Activated effector memory CD4-positive, alpha-beta T cell treated with anti-CD3 and anti-CD28 coated beads, Interleukin-2, amount 50 U/mL, for 16 hours (primary cell): Measurements from ENCODE around the gene SH3D19.
"Not testable (repeated sequence)": the region's sequence is repeated elsewhere in the genome, so short reads cannot be mapped to it uniquely, and the experiment has no call there.

Experiments used
- DNase-seq: peaks from one replicate; pipeline ENCODE4 v3.0.0-alpha.2; 2020

The SH3D19 gene

DNA sequence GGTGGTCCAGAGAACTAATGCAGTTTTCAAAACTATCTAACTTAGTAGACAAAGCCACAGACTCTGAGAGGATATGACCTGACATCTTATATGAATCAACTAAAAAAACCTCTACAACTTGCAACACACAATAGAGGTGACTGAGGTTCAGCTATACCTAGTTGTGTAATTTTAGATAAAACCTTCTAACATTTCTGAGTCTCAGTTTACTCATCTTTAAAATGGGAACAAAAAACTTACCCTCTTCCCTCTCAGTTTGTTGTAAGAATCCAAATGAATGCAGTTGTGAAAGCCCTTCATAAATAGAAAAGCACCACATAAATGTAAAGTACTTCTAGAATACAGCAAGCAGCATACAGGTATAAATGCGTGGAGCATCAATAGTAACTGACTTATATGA, 5.9 kb downstream of the SH3D19 start:
- DNase-seq = no peak

DNA sequence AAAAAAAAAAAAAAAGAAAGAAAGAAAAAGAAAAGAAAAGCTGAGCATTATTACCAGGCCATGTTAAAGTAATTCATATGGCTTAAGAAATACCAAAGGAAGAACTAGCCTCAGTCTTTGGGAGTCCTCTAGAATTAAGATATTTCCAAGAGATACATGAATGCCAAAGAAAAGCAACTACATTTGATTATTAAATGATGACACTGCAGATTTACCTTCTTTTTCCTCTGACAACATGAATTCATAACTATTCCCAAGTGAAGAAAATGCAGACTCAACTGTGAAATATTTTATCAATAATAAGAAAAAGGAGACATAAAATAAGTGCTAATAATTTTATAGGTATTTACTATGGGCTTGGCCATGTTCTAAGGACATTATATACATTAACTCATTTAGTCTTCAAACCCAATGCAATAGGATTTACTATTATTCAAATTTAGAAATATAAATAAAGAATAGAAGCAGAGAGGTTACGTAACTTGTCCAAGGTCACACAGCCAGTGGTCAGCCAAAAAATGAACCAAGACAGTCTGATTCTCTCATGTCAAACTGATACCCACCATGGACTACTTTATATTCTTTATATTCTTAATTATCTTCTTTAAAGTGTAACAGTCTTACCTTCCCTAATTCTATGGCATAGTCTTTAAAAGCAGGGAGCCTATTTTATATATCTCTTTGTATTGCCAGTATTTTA, 6.9 kb downstream of the SH3D19 start:
- no peak for DNase-seq

DNA sequence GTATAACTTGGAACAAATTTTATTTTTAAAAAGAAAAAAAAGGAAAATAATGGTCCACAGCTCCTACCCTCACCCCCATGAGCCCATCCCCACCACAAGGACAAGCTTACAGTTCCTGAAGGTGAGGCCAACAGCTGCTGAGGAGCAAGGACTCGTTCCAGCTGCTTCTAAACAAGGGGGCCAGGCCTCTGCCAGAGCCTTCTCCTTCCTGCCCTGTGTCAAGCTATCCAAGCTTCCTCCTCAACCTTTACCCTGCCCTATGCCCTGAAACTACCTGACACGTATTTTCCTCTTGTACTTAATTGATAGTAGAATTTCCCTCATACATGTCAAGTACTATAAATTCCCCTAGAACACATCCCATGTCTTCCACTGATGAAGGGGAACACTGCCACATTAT, 8.8 kb downstream of the SH3D19 start:
- no peak for DNase-seq

DNA sequence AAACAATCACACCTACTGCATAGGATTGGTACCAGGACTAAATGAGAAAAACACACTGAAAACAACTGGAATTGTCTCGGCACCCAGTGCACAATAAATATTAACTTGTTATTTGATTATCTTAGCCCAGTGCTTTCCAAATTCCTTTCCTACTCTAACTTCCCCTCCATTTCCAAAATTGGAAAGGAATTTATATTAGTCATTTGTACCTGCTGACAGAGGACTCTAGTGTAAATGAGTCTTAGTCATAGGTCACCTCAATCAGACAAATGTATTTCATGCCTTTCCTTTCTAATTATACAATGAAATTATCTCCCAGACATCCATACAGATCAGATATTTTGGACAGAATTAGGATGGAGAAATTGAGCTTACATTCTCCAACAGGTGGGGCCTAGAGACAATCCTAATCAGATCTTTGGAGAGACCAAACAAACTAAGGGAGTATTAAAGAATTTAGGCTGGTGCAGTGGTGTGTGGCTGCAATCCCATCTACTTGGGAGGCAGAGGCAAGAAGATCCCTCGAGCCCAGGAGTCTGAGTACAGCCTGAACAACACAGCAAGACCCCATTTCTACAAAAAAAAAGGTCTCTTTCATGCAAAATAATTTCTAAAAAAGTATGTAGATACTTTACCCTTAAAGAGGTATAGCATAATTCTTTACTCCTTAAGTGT, 10.1 kb downstream of the SH3D19 start:
- no peak for DNase-seq

DNA sequence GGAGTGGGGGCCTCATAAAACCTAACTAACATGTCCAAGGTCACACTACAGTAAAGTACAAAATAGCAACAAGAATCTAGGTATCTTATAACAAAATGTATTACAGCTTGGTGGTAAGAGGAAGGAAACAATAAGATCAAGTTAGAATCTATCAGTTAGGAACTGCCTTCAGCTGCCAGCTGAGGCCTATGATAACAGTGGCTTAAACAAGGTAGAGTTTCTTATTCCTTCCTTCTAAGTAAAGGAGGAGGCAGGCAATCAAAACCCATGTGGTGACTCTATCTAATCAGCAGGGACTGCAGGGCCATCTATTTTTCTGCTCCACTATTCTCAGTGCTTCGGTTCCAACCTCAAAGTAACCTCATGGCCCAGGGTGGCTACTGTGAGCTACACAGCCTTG, 10.9 kb downstream of the SH3D19 start:
- no peak for DNase-seq

DNA sequence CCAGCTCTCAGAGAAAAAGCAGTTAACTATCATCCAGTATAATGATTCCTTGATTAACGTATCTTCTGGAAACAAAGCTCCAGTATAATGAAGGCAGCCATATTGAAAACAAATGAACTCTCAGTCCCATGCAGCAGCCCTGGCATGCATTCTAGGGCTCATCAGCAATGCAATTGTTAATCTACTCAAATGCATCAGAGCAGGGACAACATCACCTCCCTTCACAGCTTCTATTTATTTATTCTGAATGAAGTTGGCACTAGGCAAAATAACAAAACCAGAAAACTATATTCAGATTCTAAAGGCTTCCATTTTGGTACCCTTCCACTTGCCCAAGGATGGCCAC, 11.4 kb downstream of the SH3D19 start:
- DNase-seq = no peak

DNA sequence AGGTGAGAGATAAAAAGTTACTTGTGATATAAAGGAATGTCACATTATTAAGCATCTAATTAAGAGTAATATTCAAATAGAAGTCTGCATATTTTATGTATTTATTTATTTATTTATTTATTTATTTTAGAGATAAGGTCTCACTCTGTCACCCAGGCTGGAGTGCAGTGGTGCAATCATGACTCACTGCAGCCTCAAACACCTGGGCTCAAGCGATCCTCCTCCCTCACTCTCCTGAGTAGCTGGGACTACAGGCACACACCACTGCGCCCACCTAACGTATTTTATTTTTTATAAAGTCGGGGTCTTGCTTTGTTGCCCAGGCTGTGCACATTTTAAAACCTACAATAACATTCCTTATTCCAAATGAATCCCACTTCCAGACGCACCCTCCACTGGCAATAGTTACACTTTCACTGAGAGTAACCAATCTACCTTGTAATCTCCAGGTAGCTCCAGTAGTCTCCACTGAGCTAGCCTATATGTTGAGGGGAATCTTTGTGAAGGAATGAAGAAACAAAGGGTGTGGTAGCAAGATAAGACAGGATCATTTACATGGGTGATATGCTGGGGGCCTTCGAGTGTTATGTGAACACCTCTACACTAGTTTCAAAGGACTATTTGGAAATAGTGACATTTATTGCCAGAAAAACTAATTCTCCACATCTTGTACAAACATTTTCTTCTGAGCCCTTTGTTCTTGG, 11.9 kb downstream of the SH3D19 start:
- no peak for DNase-seq

DNA sequence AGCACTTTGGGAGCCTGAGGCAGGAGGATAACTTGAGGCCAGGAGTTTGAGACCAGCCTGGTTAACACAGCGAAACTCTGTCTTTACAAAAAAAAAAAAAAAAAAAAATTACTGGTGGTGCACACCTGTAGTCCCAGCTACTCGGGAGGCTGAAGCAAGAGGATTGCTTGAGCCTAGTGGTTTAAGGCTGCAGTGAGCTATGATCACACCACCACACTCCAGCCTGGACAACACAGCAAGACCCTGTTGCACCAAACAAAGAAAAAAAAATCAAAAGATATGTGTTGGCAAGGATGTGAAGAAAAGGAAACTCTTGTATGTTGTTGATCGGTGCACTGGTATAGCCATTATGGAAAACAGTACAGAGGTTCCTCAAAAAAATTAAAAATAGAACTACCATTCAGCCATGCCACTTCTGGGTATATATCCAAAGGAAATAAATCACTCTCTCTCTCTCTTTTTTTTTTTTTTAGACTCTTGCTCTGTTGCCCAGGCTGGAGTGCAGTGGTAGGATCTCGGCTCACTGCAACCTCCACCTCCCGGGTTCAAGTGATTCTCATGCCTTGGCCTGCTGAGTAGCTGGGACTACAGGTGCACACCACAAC, 15.2 kb downstream of the SH3D19 start:
- DNase-seq = no peak

DNA sequence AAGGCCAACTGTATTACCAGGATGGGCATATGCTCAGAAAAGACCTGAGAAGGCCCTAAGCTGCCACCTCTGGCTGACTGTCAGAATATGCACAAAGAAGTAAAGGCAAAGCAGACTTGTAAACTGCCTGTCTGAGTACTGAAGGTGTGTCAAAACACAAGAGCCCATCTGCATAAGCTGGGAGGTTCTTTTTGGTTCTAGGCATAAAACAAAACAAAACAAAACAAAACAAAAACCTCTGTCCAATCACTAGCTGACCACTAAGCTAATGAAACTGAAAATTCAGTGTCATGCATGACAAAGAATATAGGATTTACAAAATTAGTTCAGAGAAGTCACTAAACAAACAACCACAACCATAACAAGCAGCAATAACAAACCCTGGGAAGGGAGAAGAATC, 20.6 kb downstream of the SH3D19 start:
- no peak for DNase-seq

DNA sequence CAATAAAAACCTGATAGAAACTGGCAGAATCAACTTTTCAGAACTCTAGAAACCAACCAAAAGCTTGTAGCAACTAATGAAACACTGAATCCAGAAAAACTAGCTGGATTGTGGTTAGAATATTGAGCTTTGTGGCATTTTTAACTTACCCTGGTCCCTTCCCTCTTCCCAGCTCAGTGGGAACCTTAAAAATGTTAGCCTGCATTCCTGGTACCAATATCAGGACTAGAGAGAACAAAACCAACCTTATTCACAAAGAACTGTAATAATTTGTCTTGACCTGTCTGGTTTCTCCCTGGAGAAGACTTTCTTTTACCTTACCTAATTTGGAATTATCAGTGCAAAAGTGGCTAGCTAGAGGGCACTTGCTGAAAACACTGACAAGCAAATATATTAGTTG, 21.2 kb downstream of the SH3D19 start:
- DNase-seq = no peak

DNA sequence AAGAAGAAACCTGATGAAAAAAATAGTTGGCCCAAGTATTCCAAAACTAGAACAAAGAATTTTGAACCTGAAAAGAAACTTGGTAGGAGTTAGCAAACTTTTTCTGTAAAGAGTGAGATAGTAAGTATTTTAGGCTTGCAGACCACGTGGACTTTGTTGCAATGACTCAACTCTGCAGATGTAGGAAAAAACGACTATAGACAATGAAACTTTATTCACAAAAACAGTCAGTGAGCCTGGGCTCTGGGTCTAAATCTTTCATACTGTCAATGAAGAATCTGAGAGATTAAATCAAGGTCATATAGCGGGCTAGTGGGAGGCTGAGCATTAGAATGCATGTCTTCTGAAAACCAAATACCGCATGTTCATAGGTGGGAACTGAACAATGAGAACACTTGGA, 23.0 kb downstream of the SH3D19 start:
- no peak for DNase-seq

DNA sequence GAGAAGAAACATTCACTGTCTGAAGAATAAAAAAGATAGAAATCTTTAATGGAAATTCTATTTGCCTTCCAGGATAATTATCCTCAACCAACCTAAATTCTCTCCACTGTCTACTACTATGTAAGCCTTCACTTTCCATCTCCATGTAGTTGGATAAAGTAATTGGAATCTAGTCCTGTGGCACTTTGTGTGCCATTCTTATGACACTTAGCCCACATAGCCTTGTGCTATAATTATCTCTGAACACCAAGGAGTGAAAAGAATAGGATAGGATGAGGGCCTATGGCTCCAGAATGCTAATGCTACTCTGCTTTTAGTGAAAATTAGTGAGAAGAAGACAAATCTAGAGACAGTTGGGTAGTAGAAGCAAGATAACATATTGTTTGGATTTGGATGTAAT, 28.2 kb downstream of the SH3D19 start:
- DNase-seq = no peak

DNA sequence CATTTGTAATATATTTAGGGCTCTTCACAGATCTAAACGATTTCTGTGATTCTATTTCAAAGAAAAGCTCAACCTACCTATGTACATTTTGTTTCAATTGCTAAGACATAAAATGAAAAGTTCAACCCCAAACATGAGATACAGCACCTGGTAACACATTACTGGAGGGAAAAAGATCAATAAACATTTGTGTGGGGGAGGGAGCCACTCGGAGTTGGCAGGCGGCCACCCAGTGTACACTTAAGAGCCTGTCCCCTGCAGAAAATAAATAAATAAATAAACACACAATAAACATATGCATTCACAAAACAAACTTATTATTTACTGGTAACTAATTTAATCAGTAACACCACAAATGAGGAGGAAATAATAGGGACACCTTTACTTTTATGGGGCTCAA, 29.2 kb downstream of the SH3D19 start:
- DNase-seq = no peak

DNA sequence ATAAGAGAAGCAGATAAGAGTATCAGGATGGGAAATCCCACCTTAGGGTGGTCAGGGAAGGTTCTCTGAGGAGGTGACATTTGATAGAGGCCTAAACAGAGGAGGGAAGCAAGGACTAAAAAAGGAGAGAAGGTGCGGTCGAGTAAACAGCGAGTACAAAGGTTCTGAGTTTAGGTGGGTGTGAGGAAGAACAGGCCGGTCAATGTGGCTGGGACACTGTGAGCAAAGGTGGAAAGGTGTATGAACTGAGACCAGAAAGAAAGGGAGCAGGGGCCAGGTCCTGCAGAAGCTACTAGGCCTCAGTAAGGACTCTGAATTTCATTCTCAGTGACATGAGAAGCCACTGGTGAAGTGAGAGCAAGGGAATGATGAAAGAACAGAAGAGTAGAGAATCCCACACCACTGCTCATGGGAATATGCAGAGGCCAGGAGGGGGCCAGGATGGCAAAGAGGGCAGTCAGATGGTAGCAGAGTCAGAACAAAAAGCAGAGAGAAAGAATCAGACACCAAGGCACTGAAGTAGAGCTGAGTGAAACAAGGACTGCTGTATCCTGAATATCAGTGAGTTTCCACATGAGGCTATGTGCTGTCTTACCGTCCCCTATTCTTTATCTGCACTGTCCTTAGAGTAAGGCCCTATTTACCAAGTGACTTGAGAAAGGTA, 30.4 kb downstream of the SH3D19 start:
- no peak for DNase-seq

DNA sequence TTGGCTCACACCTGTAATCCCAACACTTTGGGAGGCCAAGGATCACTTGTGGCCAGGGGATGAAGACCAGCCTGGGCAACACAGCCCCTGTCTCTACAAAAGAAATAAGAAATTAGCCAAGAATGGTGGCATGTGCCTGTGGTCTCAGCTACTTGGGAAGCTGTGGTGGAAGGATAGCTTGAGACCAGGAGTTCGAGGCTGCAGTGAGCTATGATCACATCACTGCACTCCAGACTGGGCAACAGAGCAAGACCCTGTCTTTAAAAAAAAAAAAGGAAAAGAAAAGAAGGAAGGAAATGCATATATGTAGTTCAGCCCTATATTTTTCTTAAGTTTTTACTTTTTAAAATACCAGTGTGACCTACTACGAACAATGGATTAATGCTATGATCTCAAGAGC, 33.4 kb downstream of the SH3D19 start:
- no peak for DNase-seq

DNA sequence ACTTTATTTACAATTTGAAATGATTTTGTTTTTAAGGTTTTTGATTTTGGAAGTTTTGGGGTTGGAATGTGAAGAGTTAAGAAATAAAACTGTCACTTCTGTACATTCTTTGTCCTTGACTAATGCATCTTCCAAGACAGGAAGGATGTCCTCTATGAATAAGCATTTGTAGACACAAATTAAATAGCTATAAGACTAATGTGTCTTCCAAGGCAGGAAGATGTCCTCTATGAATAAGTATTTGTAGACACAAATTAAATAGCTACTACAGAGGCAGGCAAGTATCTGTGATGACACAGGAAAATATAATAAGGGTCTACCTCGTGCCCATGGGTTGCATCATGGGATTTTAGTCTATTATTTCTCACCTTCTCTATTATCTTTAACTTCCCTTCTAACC, 33.9 kb downstream of the SH3D19 start:
- no peak for DNase-seq

DNA sequence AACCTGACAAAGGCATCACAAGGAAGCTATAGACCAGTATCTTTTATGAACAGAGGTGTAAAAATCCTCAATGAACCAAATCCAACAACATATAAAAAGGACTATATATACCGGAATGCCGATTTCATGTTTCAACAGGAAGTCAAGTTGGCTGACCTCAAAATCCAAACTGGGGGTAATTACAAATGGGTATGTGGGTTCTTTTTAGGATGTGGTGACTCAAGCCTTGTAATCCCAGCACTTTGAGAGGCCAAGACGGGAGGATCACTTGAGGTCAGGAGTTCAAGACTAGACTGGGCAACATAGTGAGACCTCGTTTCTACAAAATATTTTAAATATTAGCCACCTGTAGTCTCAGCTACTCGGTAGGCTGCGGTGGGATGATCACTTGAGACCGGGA, 38.0 kb downstream of the SH3D19 start:
- DNase-seq = no peak

DNA sequence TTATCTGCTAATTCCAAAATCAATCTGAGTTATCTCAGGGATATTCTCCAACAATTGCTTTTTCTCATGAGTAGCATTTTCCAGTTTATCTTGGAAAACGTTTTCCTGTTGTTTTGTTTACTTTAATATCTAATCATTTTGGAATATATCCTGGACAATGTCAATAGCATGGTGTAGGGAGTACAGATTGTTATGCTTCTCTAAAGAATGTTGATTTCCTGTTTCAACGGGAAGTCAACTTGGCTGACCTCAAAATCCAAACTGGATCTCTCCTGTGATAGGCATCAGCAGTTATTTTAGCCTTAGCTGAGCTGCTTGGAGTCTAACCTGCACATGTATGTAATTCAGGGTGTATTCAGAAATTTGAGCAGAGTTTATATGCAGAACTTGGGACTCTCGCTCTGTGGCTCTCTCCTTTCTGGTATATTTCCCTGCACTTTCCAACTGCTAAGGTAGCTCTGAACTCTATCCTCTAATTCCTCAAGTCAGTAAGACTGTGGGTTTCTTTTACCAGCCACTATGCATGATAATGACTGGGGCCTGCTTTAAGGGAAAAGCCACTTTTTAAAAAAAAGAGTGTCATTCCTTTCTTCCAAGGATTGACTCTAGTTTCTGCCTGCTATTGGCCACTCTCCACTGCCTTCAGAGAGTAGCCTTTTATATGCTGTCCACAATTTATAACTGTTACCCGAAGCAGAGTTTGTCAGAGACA, 40.7 kb downstream of the SH3D19 start:
- DNase-seq = no peak

DNA sequence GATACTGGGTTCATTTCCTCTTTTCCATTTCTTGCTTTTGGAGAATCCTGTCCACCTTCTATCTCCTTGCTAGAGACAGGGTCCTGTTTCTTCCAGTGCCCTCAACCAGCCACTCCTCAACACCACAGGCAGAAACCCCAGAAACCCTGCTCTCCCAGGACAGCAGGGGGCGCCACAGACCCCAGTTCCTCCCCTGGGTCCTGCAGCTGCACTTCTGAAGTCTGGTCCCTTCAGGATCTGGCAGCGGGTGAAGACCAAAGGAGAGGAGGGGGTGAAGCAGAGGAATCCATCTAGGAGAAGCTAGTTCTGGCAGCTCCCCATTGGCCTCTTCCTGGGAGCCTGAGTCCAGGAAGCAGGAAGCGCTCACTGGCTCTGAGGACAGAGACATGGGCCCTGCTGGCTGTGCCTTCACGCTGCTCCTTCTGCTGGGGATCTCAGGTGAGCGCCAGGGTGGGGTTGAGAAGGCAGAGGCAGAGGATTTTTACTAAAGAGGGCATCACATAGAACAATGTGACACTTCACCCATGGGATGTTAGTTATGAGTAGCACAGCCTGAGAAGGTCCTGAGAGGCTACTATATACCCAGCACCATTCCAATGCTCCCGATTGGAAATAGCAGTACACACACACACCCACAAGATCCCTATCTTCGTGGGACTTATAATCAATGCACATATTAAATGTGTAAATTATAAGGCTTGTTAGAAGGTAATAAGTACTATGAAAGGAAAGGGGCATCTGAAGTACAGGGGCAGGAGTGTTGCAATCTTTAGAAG, 48.4 kb downstream of the SH3D19 start, which contains the start of gene PRSS48:
TSS of gene PRSS48 (plus strand) at position 375 of the 776 bp plus-strand sequence. CDS start at position 387, 12 bp downstream.
- DNase-seq = peak; percentile 70

DNA sequence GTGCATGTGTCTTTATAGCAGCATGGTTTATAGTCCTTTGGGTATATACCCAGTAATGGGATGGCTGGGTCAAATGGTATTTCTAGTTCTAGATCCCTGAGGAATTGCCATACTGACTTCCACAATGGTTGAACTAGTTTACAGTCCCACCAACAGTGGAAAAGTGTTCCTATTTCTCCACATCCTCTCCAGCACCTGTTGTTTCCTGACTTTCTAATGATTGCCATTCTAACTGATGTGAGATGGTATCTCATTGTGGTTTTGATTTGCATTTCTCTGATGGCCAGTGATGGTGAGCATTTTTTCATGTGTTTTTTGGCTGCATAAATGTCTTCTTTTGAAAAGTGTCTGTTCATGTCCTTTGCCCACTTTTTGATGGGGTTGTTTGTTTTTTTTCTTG, 56.5 kb downstream of the SH3D19 start:
- DNase-seq = not testable (repeated sequence)

DNA sequence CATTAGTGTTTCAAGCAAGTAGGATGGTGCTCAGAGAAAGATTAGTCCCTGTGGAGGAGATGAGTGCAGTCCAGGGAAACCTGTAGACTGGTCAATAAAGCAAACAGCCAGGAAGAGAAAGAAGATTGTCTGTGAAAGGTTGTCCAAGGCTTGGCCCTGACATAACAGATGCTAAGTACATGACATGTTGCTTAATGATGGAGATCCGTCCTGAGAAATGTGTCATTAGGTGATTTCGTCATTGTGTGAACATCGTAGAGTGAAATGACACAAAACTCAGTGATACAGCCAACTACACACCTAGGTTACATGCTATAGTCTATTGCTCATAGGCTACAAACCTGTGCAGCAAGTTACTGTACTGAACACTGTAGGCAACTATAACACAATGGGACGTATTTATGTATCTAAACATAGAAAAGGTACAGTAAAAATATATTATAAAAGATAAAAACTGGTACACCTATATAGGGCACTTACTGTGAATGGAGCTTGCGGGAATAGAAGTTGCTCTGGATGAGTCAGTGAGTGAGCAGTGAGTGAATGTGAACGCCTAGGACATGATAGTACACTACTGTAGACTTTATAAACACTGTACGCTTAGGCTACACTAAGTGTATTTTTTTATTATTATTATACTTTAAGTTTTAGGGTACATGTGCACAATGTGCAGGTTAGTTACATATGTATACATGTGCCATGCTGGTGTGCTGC, 57.4 kb downstream of the SH3D19 start:
- no peak for DNase-seq
